Stimulated activated CD4-positive, alpha-beta T cell treated with anti-CD3 and anti-CD28 coated beads, Interleukin-2, amount 100 ng/mL, for 24 hours (primary cell): ENCODE measurements around the gene MRPS6.

Experiments used
- DNase-seq, 2 donors: peaks; one replicate each; pipeline ENCODE4 v3.0.0-alpha.2; 2020

Gene MRPS6

DNA sequence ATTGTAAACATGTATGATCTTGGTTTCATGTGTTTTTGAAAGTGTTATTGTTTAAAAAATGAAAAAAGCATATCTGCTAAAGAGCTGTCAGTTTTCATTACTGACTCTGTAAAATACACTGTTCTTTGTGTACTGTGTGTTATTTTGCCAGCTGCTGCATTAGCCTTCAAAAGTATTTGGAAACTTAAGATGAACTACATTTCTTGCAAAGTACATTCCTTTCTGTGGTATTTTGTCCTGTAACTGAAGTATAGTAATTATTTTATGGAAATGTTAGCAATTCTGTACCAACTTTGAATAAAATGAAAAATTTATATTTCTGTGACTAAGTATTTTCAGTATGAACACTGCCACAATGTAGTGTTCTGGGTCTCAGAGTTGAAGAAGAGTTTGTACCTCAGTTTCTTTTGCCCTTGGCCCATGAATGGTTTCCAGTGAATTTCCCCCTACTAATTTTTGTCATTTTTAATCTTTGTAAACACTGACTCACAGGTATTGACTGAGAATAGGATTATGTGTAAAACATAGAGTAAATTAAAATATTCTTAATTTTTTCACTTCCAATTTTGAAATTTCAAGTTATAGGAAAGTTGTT is 32.7 kb downstream of the MRPS6 start:
- DNase-seq: no peak

DNA sequence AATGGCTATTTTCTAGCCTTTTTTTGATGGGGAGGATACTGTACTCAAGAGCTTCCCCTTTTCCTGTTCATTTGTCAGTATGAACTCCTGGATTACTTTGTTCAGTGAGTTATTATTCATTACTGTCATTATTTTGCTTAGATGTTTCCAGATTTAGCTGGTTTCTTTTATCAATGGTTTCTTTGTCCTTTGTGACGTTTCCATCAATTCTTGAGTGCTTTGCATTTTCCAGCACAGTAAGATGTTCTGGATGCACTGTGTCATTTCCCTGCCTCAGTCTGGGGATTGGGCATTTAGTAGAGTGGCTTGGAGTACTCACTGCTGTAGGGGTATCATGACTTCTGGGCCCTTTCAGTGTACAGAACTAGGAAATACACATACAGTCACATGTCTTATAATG is 34.2 kb downstream of the MRPS6 start:
- no peak for DNase-seq

DNA sequence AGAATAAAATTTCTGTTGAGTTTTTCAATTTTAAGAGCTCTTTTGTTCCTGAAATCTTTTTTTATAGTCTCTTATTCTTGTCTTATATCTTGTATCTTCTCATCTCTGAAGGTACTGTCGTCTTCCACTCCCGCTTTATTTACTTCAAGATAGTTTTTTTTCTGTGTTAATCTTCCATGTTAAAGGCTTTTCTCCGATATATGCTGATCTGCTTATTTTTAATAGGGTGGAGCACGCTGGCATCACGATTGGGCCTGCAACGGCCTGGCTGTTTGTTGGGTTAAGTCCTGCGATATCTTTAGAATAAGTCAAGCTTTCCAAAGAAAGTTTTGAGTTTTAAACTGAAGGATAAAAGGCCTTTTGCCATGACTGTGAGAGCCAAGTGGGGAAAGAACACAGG is 35.7 kb downstream of the MRPS6 start:
- no peak for DNase-seq

DNA sequence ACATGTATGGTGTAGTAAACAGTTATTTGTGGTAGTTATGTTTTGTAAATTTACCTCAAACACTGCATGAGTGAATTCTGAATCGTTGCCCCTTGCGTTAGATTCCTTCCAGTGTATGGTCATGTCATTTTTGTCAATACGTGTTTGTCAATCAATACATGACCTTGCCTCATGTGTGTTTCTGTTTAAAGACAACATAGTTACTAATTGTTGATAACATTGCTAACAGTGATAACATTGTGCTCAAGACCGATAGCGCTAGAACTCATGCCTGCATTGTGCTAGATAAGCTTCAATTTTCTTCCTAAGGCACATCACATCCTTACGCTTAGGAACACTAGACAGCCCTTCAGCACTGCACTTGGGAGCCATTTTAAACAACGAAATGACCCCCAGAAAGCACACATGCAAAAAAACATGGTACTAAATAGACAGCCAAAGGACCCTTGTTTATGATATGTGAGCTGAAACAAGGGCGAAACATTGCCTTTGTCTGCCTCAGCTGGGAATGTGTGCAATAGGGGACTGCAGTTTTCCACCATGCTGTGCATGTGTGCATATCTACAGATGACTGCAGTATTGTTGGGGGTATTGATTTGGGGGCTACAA is 37.3 kb downstream of the MRPS6 start:
- DNase-seq: no peak

DNA sequence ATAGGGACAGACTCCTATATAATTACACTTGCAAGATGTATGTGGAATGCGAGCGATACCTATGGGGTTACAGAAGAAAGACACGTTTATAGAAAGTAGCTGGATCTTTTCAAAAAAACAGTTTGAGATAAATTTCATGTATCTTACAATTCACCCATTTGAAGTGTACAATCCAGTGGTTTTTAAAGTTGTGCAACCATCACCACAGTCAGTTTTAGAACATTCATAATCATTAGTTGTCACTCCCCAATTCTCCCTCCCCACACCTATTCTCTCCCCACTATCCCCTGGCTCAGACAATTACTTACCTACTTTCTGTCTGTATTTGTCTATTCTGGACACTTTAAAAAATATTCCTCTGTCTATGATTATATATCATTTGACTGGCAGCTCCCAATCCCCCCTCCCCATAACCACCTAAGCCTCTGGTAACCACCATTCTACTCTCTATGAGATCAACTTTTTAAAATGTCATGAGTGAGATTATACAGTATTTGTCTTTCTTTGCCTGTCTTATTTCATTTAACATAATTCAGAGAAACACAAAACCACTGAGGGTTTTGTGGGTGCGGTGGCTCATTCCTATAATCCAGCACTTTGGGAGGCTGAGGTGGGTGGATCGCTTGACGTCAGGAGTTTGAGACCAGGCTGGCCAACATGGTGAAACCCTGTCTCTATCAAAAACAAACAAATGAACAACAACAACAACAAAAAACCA is 39.1 kb downstream of the MRPS6 start:
- no peak for DNase-seq

DNA sequence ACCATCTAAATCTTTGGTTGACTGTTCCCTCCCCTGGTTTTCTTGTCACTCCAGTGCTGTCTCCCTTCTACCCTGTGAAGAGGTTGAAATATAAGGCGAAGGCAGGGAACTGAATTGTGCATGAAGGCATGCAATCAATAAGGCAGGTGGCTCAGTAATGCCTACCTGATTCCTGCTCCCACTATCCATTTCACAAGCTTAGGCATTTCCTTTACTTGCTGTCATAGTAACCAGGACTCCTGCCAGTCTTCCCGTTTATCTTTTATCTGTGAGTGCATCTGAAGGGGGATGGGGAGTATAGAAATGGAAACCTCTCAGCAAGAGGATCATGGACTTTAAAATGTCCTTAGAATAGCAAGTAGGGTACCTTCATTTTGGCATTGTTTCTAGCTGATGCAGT is 40.5 kb downstream of the MRPS6 start:
- DNase-seq: no peak

DNA sequence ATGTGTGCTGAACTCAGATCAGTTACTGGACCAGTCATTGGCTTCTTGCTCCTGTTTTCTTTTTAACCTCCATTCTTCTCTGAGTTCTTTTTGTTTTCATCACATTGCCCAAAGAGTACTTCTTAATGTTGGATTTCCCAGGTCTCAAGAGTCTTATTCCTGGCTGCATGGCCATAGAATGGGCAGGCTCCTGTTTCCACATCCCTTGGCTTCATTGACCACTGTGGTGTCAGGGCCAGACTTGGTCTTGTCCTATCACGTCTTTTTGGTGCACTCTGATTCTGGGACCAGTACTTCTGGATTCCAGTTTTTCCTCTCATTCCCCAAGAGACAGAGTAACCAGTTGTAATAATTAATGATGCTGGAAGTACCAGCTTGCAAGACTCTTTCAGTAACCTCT is 41.8 kb downstream of the MRPS6 start:
- DNase-seq: no peak

DNA sequence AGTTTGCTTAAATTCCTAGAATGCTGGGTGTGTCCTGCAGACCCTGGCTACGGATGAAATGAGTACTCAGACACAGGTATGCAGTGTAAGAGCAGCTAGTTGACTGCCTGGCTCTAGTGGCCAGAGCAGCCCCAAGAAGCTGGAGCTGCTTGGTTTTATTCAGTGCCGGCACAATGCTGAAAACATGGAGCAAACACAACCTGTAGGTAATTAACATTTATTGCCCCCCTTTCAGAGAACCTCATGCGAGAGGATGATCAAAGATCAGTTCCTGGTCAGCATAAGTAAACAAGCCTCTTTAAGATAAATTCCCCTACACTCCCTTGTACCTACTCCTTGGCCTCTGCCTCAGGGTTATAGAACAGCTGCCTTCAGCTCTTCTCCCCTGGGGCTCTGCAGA is 43.2 kb downstream of the MRPS6 start:
- DNase-seq: no peak

DNA sequence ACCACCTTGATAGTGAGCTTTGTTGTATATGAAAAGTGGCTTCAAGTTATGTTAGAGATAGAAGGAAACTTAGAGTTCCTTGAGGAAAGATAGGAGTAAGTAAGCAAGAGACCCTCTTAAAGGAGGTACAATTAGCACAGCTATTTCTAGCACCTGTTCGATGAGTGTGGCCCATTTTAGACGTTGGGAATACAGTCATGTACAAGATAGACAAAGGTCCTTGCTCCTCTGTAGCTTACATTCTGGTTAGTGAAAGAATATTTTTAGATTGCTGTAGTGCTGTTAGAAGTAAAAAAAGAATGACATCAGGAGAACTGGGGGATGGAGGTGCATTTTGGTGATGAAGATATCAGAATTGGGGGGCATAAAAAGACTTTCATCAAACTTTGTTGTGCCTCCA is 47.5 kb downstream of the MRPS6 start:
- DNase-seq: no peak

DNA sequence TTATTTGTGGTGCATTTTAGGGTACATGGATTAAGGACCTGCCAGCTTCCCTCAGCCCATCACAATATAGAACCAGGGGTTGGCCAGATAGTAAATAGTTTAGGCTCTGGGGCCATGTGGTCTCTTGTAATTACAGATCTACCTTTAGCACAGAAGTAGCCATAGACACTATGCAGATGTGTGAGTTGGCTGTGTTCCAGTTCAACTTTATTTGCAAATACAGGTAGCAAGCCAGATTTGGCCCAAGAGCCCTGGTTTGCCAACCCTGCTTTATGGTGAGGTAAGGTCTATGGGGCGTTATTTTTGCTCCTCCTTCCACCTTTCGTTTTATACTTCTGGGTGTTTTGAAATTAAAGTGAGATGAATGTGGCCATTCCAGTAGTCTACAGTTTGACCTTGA is 48.7 kb downstream of the MRPS6 start:
- no peak for DNase-seq

DNA sequence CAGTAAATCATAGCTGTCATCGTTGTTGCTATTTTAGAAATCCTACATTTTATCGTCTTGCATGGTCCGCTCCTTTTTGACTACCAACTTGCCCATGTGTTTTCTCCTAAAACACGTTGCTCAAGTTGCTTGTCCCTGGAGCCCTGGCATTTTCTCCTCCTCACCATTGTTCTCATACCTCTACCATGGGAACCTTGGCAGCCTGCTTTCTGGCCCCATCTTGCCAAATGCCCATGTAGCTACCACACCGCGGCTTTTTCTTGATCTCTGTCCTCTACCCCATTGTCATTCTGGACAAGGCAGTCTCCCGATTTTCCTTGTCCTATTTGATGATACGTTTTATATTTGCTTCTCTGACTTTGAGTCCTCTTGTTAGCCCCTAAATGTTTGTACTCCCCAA is 50.2 kb downstream of the MRPS6 start:
- no peak for DNase-seq

DNA sequence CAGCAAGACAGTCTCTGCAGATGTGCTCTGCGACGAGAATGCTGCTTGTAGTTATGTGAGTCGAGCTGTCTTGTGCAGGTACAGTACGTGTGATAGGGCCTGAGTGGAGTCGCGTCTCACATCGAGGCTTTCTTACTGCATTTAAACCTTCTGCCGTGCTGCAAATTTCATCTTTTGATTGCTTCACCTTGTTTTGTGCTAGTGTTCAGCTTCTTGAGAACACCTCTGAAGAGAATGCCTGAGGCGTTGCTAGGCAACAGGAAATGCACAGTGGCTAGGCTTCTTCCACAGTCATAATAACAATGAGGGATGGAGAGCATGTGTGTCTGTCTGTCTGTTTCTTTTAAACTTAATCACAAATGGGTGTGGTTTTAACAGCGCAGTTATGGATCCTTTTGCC is 52.9 kb downstream of the MRPS6 start:
- DNase-seq: no peak

DNA sequence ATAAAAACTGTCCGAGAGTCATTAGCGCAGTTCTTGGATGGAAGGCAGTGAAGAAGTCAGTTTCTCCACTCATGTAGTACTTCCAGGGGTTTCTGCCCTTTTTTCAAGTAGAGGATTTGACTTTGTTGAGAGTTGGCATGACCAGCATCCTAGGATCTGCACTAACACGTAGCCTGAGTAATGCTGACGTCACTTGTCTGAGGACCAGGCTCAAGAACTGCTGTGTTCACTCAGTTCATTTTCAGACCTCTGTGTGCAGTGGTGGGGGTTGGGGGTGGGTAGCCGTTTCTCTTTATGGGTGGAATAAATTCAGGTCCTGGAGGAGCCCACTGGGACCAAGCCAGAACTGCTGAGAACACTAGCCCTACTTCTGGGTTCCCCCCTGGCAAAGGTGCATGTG is 53.3 kb downstream of the MRPS6 start:
- DNase-seq: no peak

DNA sequence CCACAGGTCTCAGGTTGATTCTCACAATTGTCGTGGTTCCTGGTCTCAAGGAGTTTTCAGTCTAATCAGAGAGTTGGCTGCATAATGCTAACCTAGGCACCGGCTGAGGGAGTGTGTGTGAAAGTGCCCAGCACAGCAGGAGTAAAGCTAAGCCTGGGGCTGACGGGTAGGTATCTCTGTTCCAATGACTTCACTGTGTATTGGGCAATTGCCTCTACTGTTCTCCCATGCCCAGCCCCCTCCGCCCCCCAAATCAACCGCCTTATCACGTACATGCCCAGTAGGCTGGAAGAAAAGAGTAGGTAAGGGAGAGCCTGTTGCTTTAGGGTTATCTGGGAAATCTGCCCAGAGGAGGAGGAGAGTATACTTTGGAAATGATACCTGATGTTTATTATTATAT is 54.7 kb downstream of the MRPS6 start:
- no peak for DNase-seq

DNA sequence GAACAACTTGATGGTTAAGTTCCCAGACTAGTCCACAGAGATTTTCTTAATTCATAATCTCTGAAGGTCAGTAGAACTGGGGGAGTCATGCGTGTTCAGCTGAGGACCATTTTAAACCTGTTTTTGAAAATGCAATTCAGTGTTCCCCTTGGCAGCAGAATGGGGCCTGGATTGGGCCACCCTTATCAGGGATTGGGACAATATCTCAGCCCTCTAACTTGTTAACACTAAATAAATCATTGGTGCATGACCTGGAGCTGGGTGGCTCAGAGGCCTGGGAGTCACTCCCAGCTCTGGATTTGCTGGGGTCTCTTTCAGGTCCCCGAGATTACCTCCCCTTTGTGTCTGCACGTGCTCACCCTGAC is 55.3 kb downstream of the MRPS6 start:
- DNase-seq: no peak

DNA sequence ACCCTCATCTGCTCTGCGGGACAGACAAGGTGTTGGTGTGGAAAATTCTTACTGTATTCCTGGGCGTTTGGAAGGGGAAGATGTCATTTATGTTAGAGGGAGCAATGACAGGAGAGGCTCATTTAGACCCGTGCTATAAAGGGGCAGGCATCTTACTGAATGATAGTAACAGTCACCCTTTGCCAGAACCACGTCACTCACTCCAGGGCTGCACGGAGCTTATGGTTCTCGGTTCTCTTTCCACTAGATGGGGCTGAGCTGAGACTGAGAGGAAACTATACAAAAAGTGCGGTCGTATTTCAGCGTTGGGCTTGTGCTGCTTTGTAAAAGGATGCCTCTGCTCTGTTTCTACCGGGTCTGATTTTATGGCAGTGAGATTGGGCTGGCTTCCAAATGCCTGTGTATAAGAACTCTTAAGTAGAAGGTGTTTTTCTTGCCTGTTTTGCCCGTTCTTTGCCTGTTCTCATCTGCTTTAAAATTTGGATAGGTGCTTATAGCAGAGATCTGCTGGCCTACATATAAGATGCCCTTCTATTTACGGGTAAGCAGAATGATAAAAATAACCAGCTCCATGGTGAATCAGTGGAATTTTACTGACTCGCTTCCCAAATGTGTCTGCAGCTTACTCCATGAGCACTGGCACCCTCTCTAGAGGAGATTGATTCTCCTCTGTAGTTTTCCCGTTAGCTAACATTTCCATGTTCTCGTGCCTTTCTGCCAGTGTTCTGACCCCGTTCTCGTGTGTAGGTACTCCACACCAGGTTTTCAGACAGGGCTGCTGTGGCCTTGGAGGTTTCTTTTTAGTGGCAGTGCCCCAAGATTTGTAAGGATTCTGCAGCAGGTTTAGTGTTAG is 55.9 kb downstream of the MRPS6 start:
- DNase-seq: peak; percentile 65 to 66

DNA sequence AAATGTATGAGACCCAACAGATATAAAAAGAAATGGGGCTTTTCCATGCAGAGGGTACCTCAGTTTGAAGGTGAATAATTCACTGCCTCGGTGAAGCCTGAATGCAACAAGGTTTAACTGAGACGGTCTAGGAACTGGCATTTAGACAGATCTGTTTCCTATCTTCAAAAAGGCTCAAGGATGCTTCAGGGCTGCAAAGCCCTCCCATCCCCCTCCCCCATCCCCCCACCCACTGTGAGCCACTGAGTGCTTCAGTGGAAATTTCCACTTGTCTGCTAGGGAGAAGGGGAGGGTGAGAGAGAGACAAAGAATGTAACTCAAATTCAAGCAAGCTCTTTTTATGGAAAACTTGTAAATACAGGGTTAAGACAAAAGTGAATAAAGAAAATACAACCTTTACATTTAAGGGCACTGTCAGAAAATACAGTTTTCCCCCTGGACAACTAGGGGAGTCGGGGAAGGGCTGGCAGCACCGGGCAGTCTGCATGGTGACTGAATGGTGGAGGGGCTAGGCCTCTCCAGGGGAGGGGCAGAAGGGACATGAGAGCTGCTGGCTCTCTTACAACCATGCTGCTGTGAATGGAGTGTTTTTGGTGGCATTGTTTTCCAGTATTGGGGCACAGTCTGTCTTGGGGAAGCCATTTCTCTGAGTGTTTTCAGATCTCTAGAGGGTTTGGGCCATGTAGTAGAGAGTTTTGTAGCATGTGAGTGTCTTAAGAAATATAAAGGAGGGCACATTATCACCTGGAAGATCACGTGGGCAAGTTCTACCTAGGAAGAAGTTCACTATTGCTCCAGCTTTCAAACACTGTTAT is 56.7 kb downstream of the MRPS6 start:
- DNase-seq: no peak

DNA sequence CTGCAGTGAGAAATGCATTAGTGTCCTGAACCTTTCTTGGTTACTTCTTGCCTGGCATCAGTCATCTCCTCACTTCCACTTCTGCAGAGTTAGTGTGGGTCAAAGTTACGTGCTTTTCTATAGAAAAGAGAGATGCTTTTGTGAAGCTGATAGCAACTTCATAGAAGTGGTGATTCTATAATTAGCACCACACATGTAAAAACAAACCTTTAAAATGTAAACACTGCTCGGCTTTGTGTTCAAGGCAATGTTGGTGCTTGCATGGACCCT is 57.3 kb downstream of the MRPS6 start:
- no peak for DNase-seq

DNA sequence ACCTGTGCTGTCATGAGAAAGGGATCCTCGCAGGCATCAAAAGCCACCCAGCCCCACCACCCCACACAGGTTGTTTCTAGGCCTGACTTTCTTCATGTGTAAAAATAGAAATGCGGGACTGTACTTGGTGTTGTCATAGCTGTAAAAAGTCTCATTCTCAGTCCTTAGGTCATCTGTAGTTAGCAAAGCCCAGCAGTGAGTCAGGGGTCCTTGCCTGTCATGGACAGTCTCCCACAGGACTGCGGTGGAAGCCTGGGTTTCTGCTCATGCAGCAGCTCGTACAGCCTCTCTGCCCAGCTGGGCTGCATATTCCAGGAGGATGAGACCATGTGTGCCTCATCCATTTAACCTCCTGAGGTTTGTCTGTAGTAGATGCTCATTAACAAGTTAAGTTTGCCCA is 58.2 kb downstream of the MRPS6 start:
- no peak for DNase-seq

DNA sequence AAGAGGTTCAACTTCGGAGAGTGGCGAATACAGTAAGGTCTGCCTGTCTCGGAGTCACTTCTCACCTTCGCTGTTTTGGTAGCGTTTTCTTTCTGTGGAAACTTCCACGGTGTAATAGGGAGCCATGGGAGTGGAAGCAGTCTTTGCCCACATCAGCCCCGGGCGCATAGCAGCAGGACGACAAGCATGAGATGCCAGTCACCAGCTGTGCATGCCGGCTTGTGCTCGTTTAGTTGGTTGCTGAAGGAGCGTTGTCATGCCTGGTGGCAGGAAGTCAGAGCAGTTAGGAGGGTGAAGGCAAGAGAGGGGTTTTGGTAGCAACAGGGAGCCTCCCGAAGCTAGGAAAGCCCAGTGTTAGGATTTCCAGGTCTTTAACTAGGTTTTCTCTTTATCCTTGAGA is 58.8 kb downstream of the MRPS6 start:
- DNase-seq: peak in 1 of 2 donors; percentile 10

DNA sequence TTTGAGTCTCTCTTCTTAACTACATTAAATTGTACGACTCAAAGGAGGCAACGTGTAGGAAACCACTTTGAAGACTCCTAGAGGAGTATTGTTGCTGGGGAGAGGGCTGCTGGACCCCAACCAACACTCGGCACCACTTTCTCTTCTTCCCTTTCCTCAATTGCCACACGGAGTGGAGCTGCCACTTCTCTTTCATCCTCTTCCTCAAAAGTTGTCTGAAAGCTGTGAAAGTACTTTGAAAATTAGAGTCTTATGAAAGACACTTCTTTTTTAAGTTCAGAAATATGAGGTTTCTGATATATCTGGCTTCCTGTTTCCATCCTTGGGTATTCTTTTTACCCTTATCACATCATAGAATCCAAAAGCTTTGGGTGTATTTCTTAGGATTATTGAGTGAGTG is 59.5 kb downstream of the MRPS6 start:
- no peak for DNase-seq

DNA sequence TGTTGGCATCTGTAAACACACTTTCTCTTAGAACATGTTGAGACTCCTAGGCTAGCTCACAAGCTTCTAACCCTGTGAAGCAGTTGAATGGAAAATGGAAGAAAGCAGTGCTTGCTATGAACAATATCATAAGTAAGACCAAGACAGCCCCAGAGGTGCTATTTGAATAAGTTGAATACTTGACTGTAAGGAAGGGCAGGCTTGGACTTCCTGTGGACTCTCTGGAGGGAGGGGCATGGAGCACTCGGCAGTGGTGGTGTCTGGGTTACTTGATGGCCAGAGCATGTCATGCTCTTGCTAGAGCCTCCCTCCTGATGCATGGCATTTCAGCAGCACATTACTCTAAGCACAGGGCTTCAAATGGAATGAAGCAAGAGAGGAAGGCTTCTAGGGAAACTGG is 60.0 kb downstream of the MRPS6 start:
- no peak for DNase-seq

DNA sequence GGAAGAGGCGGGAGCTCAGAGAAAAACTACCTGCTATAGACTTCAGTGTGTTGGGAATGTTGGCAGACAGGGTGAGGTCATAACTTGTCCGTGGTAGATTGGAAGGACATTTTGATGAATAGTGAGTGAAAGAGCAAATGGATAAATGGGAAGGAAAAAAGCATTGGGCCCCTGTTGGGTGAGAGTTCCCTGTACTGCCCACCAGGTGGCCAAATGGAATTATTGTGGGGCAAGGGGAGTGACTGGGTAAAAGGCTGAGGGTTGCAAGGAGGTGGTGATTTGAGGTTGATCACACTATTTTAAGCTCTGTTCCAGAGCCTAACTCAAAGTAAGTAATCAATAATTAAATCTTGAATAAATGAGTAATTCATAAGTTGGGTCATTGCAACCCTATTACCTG is 60.4 kb downstream of the MRPS6 start:
- no peak for DNase-seq
